ENCODE measurements around the gene SCFD2. TPM values are rescaled to one million over a fixed set of nuclear protein-coding genes. Genes with fewer than 3 reads are reported as not detected.
"Not testable (repeated sequence)": the region's sequence is repeated elsewhere in the genome, so short reads cannot be mapped to it uniquely, and the experiment has no call there.

The SCFD2 gene
- total RNA-seq, 1 donor = 24.2 TPM

GRCh38 chr4:53039741-53040458 lies 326.0 kb downstream of the SCFD2 start:
- Histone ChIP-seq H3K4me3 (ENCODE audit: insufficient read depth, low read length) (no peak overlapping the region), H4K20me1 (ENCODE audit: insufficient read depth, low read length) (no peaks in the 10 kb centered on the region), H3K36me3 (ENCODE audit: insufficient read depth, low read length) (no peaks in the 10 kb centered on the region), H3K27ac (ENCODE audit: low read depth, low read length) (no peak overlapping the region), H3K4me1 (ENCODE audit: insufficient read depth, low read length) (no peaks in the 10 kb centered on the region), H3K4me2 (ENCODE audit: insufficient read depth, low read length) (no peak overlapping the region), H3K27me3 (ENCODE audit: insufficient read depth, low read length) (no peaks in the 10 kb centered on the region), H3K9me3 (ENCODE audit: low read depth, low read length) (no peaks in the 10 kb centered on the region), H2AFZ (ENCODE audit: low read length) (no peak overlapping the region), H3K79me2 (ENCODE audit: insufficient read depth, low read length) (no peaks in the 10 kb centered on the region)
- TF ChIP-seq, protein P1, sequence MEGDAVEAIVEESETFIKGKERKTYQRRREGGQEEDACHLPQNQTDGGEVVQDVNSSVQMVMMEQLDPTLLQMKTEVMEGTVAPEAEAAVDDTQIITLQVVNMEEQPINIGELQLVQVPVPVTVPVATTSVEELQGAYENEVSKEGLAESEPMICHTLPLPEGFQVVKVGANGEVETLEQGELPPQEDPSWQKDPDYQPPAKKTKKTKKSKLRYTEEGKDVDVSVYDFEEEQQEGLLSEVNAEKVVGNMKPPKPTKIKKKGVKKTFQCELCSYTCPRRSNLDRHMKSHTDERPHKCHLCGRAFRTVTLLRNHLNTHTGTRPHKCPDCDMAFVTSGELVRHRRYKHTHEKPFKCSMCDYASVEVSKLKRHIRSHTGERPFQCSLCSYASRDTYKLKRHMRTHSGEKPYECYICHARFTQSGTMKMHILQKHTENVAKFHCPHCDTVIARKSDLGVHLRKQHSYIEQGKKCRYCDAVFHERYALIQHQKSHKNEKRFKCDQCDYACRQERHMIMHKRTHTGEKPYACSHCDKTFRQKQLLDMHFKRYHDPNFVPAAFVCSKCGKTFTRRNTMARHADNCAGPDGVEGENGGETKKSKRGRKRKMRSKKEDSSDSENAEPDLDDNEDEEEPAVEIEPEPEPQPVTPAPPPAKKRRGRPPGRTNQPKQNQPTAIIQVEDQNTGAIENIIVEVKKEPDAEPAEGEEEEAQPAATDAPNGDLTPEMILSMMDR (IDR thresholded peaks at IDR 0.05; ENCODE audit: extremely low read depth, low read depth, low read length) = no peak
- no peak for DNase-seq (ENCODE audit: insufficient read length, low spot score, missing footprints)

DNA sequence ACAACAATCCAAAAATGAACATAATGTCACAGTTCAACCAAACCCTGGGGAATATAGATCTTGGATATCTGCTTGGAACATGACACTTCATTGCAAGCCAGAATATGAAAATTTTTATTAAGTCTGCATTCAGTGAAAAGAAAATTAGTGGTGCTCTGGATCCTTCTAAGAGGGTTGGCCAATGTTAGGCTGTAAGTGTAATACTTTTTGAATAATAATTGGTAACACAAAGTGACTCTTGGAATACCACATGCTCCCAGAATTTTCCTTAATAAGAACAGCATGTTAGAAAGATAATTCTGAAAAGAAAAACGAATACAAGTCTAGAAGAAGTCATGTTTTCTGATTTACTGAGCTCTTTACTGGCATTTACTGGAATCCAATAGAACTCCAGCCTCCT lies 328.0 kb downstream of the SCFD2 start:
- Histone ChIP-seq H3K4me2 (ENCODE audit: insufficient read depth, low read length) (no peak overlapping the region), H3K36me3 (ENCODE audit: insufficient read depth, low read length) (no peaks in the 10 kb centered on the region), H4K20me1 (ENCODE audit: insufficient read depth, low read length) (no peaks in the 10 kb centered on the region), H3K4me3 (ENCODE audit: insufficient read depth, low read length) (no peak overlapping the region), H2AFZ (ENCODE audit: low read length) (no peak overlapping the region), H3K27me3 (ENCODE audit: insufficient read depth, low read length) (no peaks in the 10 kb centered on the region), H3K79me2 (ENCODE audit: insufficient read depth, low read length) (no peaks in the 10 kb centered on the region), H3K9me3 (ENCODE audit: low read depth, low read length) (no peaks in the 10 kb centered on the region), H3K4me1 (ENCODE audit: insufficient read depth, low read length) (no peaks in the 10 kb centered on the region), H3K27ac (ENCODE audit: low read depth, low read length) (no peak overlapping the region)
- DNase-seq (ENCODE audit: insufficient read length, low spot score, missing footprints) = no peak
- TF ChIP-seq, protein P1 (IDR thresholded peaks at IDR 0.05; ENCODE audit: extremely low read depth, low read depth, low read length) = no peak

- not testable (repeated sequence) for H3K4me1 ChIP-seq (ENCODE audit: insufficient read depth, low read length); H4K20me1 ChIP-seq (ENCODE audit: insufficient read depth, low read length); H3K9me3 ChIP-seq (ENCODE audit: low read depth, low read length); H3K79me2 ChIP-seq (ENCODE audit: insufficient read depth, low read length); H3K27ac ChIP-seq (ENCODE audit: low read depth, low read length); H3K36me3 ChIP-seq (ENCODE audit: insufficient read depth, low read length); H3K27me3 ChIP-seq (ENCODE audit: insufficient read depth, low read length); H3K4me3 ChIP-seq (ENCODE audit: insufficient read depth, low read length); H3K4me2 ChIP-seq (ENCODE audit: insufficient read depth, low read length); DNase-seq (ENCODE audit: insufficient read length, low spot score, missing footprints); H2AFZ ChIP-seq (ENCODE audit: low read length)
These were observed 333.0 kb downstream of the SCFD2 start for GRCh38 chr4:53032908-53033307.

DNA sequence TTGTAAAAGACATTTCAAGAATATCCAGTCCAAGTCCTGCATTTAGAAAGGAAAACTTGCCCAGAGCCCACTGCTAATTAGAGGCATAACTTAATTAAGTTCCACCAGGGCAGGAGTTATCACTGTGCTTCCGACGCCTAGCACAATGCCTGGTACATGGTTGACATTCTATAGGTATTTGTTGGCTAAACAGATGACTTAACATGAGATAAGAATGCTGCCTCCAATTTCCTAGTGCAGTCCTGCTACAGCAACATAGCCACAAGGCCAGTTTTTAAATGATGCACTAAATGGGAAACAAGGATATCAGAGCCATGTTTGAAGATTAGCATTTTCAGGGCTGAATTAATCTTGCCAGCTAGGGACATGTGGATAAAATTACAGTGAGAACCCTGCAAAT lies 339.6 kb downstream of the SCFD2 start:
- Histone ChIP-seq H3K36me3 (ENCODE audit: insufficient read depth, low read length) (no peaks in the 10 kb centered on the region), H3K27ac (ENCODE audit: low read depth, low read length) (no peak overlapping the region), H3K9me3 (ENCODE audit: low read depth, low read length) (no peaks in the 10 kb centered on the region), H4K20me1 (ENCODE audit: insufficient read depth, low read length) (no peaks in the 10 kb centered on the region), H2AFZ (ENCODE audit: low read length) (no peak overlapping the region), H3K79me2 (ENCODE audit: insufficient read depth, low read length) (no peaks in the 10 kb centered on the region), H3K4me3 (ENCODE audit: insufficient read depth, low read length) (no peak overlapping the region), H3K4me2 (ENCODE audit: insufficient read depth, low read length) (no peak overlapping the region), H3K4me1 (ENCODE audit: insufficient read depth, low read length) (no peaks in the 10 kb centered on the region), H3K27me3 (ENCODE audit: insufficient read depth, low read length) (no peaks in the 10 kb centered on the region)
- TF ChIP-seq, protein P1 (IDR thresholded peaks at IDR 0.05; ENCODE audit: extremely low read depth, low read depth, low read length) = no peak
- DNase-seq (ENCODE audit: insufficient read length, low spot score, missing footprints) = no peak

Data from osteoblast (primary cell).